ENCODE data around the gene CBARP. TPM values are rescaled to one million over a fixed set of nuclear protein-coding genes. Genes with fewer than 3 reads are reported as not detected.

Gene CBARP
- total RNA-seq, 1 experiment from 2014 or later = 23.8 TPM

DNA sequence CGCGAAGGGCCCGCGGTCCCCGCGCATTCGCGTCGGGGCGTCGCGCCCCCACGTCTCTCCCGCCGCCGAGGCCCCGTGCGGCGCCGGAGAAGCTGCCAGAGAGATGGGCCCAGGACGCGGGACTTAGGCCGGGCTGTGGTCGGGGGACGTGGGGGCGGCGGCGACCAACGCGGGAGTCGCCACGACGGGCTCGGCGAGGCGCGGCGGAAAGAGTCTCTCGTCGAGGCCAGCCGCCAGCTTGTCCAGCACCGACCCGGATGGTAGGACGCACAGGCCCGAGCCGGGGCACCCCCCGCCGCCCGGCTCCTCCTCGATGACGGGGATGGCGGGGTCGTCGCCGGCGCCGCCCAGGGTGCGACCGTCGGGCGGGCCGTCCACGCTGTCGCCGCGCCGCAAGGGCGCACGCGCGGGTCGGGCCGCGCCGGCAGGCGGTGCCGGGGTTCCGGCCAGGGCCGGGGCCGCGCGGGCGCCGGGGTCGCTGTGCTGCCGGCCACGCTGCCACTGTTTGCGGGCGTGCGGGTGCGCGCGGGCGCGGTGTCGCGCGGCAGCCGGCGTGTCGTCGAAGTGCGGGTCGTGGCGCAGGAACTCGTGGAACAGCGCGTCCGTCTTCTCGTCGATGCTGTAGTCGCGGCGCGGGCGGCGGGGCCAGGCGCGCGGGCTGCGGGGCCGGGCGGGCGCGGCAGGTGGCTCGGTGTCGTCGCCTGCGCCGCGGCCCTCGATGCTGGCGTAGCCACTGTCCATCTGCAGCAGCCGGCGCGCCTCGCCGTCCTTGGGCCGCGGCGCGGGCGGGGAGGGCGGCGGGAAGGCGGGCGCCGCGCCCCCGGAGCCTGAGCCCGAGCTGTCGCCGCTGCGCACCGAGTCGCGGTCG, 8.5 kb downstream of the CBARP start:
- no peaks in the 10 kb centered on the region for H3K27me3 ChIP-seq (ENCODE audit: insufficient read depth, low read length)
- peaks cover 17 to 40% of the 10 kb centered on the region in 2 experiments for H3K4me1 ChIP-seq (ENCODE audit: control insufficient read depth in 1 of 2, insufficient read depth in 2 of 2, low read length in 2 of 2)
- DNase-seq (ENCODE audit: low read depth, low spot score) = no peak
- no peak overlapping the region for H2AFZ ChIP-seq (ENCODE audit: low read depth, low read length, poor library complexity, severe bottlenecking)
- no peaks in the 10 kb centered on the region for H3K9me3 ChIP-seq (ENCODE audit: control insufficient read depth in 1 of 2, insufficient read depth in 1 of 2, low read depth in 1 of 2, low read length in 2 of 2)
- H3K4me3 ChIP-seq (replicated peaks in 1 of 2; ENCODE audit: low read depth in 1 of 2, low read length in 2 of 2) = no peak overlapping the region
- H3K9me2 ChIP-seq (ENCODE audit: insufficient read depth) = no peaks in the 10 kb centered on the region
- BruUV-seq (replicated peaks) = no TSS peak
- TF ChIP-seq RAD21 (IDR thresholded peaks at IDR 0.05; ENCODE audit: low read depth) = no peak
- TF ChIP-seq, protein P1, sequence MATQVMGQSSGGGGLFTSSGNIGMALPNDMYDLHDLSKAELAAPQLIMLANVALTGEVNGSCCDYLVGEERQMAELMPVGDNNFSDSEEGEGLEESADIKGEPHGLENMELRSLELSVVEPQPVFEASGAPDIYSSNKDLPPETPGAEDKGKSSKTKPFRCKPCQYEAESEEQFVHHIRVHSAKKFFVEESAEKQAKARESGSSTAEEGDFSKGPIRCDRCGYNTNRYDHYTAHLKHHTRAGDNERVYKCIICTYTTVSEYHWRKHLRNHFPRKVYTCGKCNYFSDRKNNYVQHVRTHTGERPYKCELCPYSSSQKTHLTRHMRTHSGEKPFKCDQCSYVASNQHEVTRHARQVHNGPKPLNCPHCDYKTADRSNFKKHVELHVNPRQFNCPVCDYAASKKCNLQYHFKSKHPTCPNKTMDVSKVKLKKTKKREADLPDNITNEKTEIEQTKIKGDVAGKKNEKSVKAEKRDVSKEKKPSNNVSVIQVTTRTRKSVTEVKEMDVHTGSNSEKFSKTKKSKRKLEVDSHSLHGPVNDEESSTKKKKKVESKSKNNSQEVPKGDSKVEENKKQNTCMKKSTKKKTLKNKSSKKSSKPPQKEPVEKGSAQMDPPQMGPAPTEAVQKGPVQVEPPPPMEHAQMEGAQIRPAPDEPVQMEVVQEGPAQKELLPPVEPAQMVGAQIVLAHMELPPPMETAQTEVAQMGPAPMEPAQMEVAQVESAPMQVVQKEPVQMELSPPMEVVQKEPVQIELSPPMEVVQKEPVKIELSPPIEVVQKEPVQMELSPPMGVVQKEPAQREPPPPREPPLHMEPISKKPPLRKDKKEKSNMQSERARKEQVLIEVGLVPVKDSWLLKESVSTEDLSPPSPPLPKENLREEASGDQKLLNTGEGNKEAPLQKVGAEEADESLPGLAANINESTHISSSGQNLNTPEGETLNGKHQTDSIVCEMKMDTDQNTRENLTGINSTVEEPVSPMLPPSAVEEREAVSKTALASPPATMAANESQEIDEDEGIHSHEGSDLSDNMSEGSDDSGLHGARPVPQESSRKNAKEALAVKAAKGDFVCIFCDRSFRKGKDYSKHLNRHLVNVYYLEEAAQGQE (IDR thresholded peaks at IDR 0.05; ENCODE audit: low read depth) = no peak
- no peak for TF ChIP-seq POLR2A (IDR thresholded peaks at IDR 0.05; ENCODE audit: borderline replicate concordance, extremely low read depth, insufficient read depth, insufficient read length)
- no peak for TF ChIP-seq ZNF274 (IDR thresholded peaks at IDR 0.05; ENCODE audit: low read depth, low read length)
- TF ChIP-seq YY1 (IDR thresholded peaks at IDR 0.05; ENCODE audit: extremely low read depth, insufficient replicate concordance, low read depth, low read length) = no peak
- TF ChIP-seq CBX3 (IDR thresholded peaks at IDR 0.05; ENCODE audit: low read depth) = no peak
- TF ChIP-seq POLR2AphosphoS5 (IDR thresholded peaks at IDR 0.05; ENCODE audit: low read depth, low read length) = no peak
- TF ChIP-seq, protein P2, sequence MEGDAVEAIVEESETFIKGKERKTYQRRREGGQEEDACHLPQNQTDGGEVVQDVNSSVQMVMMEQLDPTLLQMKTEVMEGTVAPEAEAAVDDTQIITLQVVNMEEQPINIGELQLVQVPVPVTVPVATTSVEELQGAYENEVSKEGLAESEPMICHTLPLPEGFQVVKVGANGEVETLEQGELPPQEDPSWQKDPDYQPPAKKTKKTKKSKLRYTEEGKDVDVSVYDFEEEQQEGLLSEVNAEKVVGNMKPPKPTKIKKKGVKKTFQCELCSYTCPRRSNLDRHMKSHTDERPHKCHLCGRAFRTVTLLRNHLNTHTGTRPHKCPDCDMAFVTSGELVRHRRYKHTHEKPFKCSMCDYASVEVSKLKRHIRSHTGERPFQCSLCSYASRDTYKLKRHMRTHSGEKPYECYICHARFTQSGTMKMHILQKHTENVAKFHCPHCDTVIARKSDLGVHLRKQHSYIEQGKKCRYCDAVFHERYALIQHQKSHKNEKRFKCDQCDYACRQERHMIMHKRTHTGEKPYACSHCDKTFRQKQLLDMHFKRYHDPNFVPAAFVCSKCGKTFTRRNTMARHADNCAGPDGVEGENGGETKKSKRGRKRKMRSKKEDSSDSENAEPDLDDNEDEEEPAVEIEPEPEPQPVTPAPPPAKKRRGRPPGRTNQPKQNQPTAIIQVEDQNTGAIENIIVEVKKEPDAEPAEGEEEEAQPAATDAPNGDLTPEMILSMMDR (IDR thresholded peaks at IDR 0.05 in 2 of 3, conservative IDR thresholded peaks at IDR 0.05 in 1 of 3; ENCODE audit: borderline replicate concordance in 1 of 3, insufficient read depth in 1 of 3, low read depth in 2 of 3, low read length in 2 of 3) = no peak
- TF ChIP-seq SP1 (IDR thresholded peaks at IDR 0.05; ENCODE audit: low read depth) = no peak
- TF ChIP-seq ZFX (IDR thresholded peaks at IDR 0.05) = no peak
- ATAC-seq = no peak
- H3K4me2 ChIP-seq (ENCODE audit: low read length) = no peak overlapping the region
- no peaks in the 10 kb centered on the region for H4K20me1 ChIP-seq (ENCODE audit: insufficient read depth)
- POLR2A ChIA-PET = no interaction called here
- CTCF ChIA-PET = no interaction called here
- no peak overlapping the region; the same call in 1 of the 2 replicates for H3K27ac ChIP-seq (ENCODE audit: low read depth, low read length)
- peaks cover 0 to 12% of the 10 kb centered on the region in 2 experiments; a peak in 3 of 4 replicates for H3K36me3 ChIP-seq (ENCODE audit: control insufficient read depth in 1 of 2, insufficient read depth in 2 of 2, low read length in 2 of 2)
- RAD21 ChIA-PET (ENCODE audit: low non-redundant PET in 1 of 2, low total read pairs in 2 of 2, uncharacterized antibody in 2 of 2, unreplicated experiment in 2 of 2) = no interaction called here
- H3K9ac ChIP-seq (ENCODE audit: low read length) = no peak overlapping the region
- intact Hi-C loops (cut with micrococcal nuclease) = no loop called here
- H3K79me2 ChIP-seq (ENCODE audit: insufficient read depth, low read length) = no peaks in the 10 kb centered on the region; the same call in 1 of the 2 replicates
